Subcutaneous abdominal adipose tissue (tissue), 5 donors: Measurements from ENCODE around the gene TKTL1.

Experiments
- H3K27ac ChIP-seq: one replicate; pipeline ENCODE4 v1.7.0; 2013; ENCODE audit warnings: low read depth, mild to moderate bottlenecking, inconsistent platforms, low read length, moderate library complexity
- H3K27me3 ChIP-seq, 5 donors: one replicate each; pipeline ENCODE4 v1.7.0; 2013; ENCODE audit warnings: low read length in 5 of 5, inconsistent platforms in 1 of 5; ENCODE audit not compliant: control insufficient read depth in 5 of 5, insufficient read depth in 4 of 5
- H3K36me3 ChIP-seq, 5 donors: one replicate each; pipeline ENCODE4 v1.7.0; 2013; ENCODE audit warnings: low read length in 5 of 5; ENCODE audit not compliant: control insufficient read depth in 5 of 5, insufficient read depth in 5 of 5
- H3K4me1 ChIP-seq, 5 donors: one replicate each; pipeline ENCODE4 v1.7.0; 2013; ENCODE audit warnings: low read length in 5 of 5, mild to moderate bottlenecking in 3 of 5, moderate library complexity in 1 of 5; ENCODE audit not compliant: control insufficient read depth in 5 of 5, insufficient read depth in 5 of 5
- H3K4me3 ChIP-seq, 5 donors: one replicate each; pipeline ENCODE4 v1.7.0; 2013; ENCODE audit warnings: low read length in 5 of 5, low read depth in 1 of 5
- H3K9ac ChIP-seq, 5 donors: one replicate each; pipeline ENCODE4 v1.7.0; 2013; ENCODE audit warnings: low read length in 5 of 5, mild to moderate bottlenecking in 4 of 5, moderate library complexity in 3 of 5
- H3K9me3 ChIP-seq, 5 donors: one replicate each; pipeline ENCODE4 v1.7.0; 2013; ENCODE audit warnings: low read length in 5 of 5; ENCODE audit not compliant: control insufficient read depth in 5 of 5
- donor health status: healthy.
- donor health status: healthy.
- donor health status: healthy.
- donor health status: healthy.
- donor health status: healthy.

TKTL1 gene

DNA sequence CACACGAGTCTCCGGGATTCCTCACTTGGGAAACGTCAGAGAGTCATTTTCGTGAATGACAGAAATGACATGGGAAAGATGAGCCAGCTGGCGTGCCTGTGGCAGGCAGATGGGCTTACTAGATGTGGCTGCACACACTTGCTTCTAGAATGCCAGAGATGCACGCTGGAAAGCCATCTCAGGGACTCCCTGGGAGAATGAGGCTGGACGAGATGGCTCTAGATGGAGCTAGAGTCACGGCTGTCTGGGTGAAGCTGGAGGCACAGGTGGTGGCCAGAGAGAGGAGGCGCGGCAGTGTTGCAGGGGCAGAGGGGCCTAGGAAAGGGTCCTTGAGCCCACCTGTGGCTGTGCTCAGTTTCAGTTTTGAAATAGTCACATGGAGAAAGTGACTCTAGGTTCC, 26.0 kb downstream of the TKTL1 start:
- Histone ChIP-seq H3K4me3 (no peak overlapping the region), H3K36me3 (no peaks in the 10 kb centered on the region), H3K27ac (no peak overlapping the region), H3K4me1 (peaks cover 0 to 8% (median 0%) of the 10 kb centered on the region in 5 donors), H3K9ac (no peak overlapping the region), H3K9me3 (peaks cover 0 to 2% (median 0%) of the 10 kb centered on the region in 5 donors), H3K27me3 (peaks cover 8 to 21% (median 15%) of the 10 kb centered on the region in 5 donors)

DNA sequence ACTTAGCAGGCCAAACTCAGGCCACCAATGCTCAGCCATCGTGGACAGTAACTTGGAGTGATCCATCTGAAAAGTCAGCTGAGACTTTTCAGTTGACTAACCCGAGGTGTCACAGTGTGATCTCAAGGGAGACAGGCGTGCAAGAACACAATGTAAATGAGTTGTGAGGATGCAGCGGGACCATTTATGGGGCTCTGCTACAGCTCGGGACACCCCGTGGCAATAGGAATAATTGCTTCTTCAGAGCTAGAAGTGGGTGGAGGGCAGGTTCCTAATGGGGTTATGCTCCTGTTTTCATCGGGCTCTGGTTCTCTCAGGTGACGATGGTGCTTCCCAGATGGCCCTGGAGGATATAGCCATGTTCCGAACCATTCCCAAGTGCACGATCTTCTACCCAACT, 27.3 kb downstream of the TKTL1 start:
- H3K4me3 ChIP-seq, result no peak overlapping the region
- peaks cover 0 to 23% (median 15%) of the 10 kb centered on the region in 5 donors for H3K27me3 ChIP-seq
- H3K27ac ChIP-seq, result no peak overlapping the region
- H3K36me3 ChIP-seq, result no peaks in the 10 kb centered on the region
- peaks cover 0 to 2% (median 0%) of the 10 kb centered on the region in 5 donors for H3K9me3 ChIP-seq
- no peak overlapping the region for H3K9ac ChIP-seq
- peaks cover 1 to 18% (median 11%) of the 10 kb centered on the region in 5 donors for H3K4me1 ChIP-seq

DNA sequence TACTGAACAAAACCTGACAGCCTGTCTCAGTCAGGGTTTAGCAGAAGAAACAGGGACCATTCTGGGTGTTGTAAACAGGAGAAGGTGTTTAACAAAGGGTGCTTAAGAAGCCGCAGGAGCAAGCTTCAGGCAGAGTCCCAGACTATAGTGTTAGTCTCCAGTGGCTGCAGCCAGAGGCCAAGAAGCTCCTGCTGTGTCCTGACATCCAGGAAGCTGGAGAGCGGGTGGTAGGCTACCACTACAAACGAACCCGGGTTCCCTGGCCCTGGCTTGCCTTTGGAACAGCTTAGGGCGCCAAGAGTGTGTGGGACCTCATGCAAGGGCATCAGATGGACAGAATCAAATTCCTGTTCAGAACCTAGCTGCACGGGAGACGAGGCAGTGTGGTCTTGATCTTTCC, 27.9 kb downstream of the TKTL1 start:
- Histone ChIP-seq H3K9ac (no peak overlapping the region), H3K27ac (no peak overlapping the region), H3K4me3 (no peak overlapping the region), H3K27me3 (peaks cover 0 to 23% (median 15%) of the 10 kb centered on the region in 5 donors), H3K4me1 (peaks cover 1 to 18% (median 11%) of the 10 kb centered on the region in 5 donors), H3K9me3 (peaks cover 0 to 2% (median 0%) of the 10 kb centered on the region in 5 donors), H3K36me3 (no peaks in the 10 kb centered on the region)

DNA sequence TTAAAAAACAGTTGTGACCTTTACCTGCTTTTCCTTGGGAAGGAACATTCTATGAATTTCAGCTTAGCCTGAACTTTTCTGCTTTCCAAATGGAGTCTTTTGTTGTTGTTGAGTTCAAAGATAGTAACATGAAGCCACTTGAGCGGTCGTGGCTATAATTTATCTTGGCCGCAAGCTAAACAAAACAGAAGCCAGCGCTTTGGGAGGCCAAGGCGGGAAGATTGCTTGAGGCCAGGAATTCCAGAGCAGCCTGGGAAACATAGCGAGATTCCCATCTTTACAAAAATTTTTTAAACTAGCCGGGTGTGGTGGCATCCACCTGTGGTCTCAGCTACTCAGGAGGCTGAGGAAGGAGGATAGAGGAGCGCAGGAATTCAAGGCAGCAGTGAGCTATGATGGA, 29.9 kb downstream of the TKTL1 start:
- no peak overlapping the region for H3K9ac ChIP-seq
- no peaks in the 10 kb centered on the region for H3K36me3 ChIP-seq
- H3K27ac ChIP-seq, result no peak overlapping the region
- peaks cover 1 to 18% (median 11%) of the 10 kb centered on the region in 5 donors for H3K4me1 ChIP-seq
- H3K9me3 ChIP-seq, result peaks cover 0 to 2% (median 0%) of the 10 kb centered on the region in 5 donors
- H3K4me3 ChIP-seq, result no peak overlapping the region
- peaks cover 0 to 31% (median 14%) of the 10 kb centered on the region in 5 donors for H3K27me3 ChIP-seq

DNA sequence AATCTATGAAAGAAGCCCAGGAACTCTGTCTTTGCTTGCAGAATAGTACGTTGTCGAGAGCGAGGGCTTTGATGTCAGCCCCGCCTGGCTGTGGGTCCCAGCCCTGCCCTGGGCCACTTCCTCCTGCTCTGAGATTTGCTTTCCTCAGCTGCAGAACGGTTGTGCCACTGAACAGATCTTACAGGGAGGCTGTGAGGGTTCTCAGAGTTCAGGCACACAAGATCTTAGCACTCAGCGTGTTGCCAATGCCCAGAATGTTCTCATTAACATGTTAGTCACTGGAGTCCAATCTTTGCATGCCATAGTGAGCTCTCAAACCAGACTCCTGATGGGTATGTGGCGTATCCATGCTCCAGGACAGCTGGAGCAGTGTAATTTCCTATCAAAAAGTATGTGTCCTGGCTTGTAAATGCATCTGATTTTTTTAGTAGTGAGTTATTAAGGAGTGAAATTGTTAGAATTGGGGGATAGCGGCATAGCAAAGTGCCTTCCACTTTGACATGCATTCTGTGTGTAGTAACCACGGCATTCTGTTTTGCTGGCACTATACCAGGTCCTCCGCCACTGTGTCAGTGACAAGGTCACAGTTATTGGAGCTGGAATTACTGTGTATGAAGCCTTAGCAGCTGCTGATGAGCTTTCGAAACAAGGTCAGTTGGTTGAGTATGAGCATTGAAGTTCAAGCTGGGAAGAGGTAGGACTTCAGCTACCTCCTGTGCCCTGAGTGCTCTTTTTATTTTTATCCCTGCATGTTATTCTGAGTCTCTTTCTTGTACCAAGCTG, 31.6 kb downstream of the TKTL1 start:
- H3K36me3 ChIP-seq, result no peaks in the 10 kb centered on the region
- no peak overlapping the region for H3K27ac ChIP-seq
- H3K9ac ChIP-seq, result no peak overlapping the region
- H3K4me3 ChIP-seq, result no peak overlapping the region
- peaks cover 0 to 2% (median 0%) of the 10 kb centered on the region in 5 donors for H3K9me3 ChIP-seq
- peaks cover 0 to 26% (median 13%) of the 10 kb centered on the region in 5 donors for H3K27me3 ChIP-seq
- H3K4me1 ChIP-seq, result peaks cover 1 to 18% (median 11%) of the 10 kb centered on the region in 5 donors

DNA sequence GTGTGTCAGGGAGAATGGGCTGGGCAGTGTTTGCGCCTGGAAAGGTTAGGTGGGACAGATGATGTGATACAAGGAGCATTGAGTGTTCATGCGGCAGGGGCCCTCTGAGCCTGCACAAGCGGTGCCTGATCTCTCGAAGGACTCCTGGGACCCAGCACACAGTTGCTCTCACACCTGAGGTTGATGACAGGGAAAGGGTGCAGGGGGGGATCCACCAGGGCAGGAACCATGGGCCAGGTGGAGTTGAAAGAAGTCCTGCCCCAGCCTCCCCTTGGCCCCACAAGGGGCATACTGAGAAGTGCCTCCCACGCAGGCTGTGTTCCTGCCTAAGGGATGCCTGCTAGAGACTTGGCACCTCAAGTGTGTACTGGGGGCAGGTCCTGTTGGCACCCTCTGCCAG, 33.1 kb downstream of the TKTL1 start:
- H3K36me3 ChIP-seq, result no peaks in the 10 kb centered on the region
- H3K9ac ChIP-seq, result no peak overlapping the region
- H3K27me3 ChIP-seq, result peaks cover 0 to 28% (median 16%) of the 10 kb centered on the region in 5 donors
- H3K27ac ChIP-seq, result no peak overlapping the region
- H3K9me3 ChIP-seq, result peaks cover 0 to 2% (median 0%) of the 10 kb centered on the region in 5 donors
- H3K4me1 ChIP-seq, result peaks cover 1 to 18% (median 14%) of the 10 kb centered on the region in 5 donors
- no peak overlapping the region for H3K4me3 ChIP-seq

DNA sequence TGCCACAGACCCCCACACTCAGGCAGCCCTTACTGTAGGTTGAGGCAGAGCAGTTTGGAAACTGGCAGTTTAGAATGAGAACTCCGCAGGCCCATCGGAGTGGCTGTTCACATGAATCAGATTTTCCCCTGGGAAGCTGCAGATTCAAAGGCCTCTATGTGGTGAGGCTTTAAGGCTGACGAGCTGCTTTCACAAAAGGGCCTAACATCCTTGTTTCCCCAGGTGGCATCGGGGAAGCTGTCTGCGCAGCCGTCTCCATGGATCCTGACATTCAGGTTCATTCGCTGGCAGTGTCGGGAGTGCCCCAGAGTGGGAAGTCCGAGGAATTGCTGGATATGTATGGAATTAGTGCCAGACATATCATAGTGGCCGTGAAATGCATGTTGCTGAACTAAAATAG, 33.7 kb downstream of the TKTL1 start:
- H3K9me3 ChIP-seq, result peaks cover 0 to 2% (median 0%) of the 10 kb centered on the region in 5 donors
- H3K9ac ChIP-seq, result no peak overlapping the region
- no peak overlapping the region for H3K4me3 ChIP-seq
- H3K36me3 ChIP-seq, result no peaks in the 10 kb centered on the region
- peaks cover 1 to 18% (median 15%) of the 10 kb centered on the region in 5 donors for H3K4me1 ChIP-seq
- H3K27me3 ChIP-seq, result peaks cover 0 to 28% (median 15%) of the 10 kb centered on the region in 5 donors
- no peak overlapping the region for H3K27ac ChIP-seq

DNA sequence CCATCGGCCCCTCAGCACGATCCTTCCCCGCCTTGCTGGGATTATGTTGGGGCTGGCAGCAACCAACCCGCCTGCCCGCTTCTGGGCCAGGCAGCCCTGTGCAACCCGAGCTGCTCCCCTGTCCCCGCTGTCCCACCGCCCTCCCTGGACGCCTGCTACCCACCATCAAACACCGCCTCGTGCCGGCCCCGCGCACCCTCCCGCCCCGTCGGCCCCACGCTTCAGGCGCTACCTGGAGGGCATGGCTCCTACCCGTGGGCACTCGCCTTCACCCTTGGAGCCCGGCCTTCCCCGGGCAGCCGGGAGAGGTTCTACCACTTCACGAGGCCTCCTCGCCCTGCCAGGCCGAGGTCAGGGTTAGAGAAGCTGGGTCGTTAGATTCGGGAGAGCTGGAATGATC, 37.0 kb downstream of the TKTL1 start:
- no peaks in the 10 kb centered on the region for H3K9me3 ChIP-seq

DNA sequence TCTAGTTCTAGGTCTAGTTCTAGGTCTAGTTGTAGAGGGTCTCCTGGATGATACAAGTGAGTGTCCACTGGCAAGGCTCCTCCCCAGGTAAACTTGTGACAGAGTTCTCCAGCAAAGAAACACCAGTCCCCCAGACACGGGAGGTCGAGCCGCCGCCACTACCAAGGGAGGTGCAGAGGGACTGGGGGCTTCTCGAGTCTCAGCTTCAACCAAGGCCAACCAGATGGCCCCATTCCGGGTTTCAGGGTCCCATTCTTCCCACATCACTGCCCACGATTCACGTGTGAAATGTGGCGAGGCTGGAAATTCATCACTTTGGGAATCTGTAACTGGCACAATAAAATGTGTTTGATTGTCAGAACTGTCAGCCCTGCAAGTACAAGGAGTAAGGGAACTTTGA, 37.5 kb downstream of the TKTL1 start:
- no peak overlapping the region for H3K9ac ChIP-seq
- no peak overlapping the region for H3K4me3 ChIP-seq
- H3K27ac ChIP-seq, result no peak overlapping the region
- no peaks in the 10 kb centered on the region for H3K9me3 ChIP-seq
- H3K27me3 ChIP-seq, result peaks cover 0 to 31% (median 18%) of the 10 kb centered on the region in 5 donors
- no peaks in the 10 kb centered on the region for H3K36me3 ChIP-seq
- peaks cover 0 to 4% (median 0%) of the 10 kb centered on the region in 5 donors for H3K4me1 ChIP-seq

More for the DNA sequence above, 37.0 kb downstream of the TKTL1 start:
- H3K4me3 ChIP-seq, result no peak overlapping the region
- peaks cover 0 to 31% (median 18%) of the 10 kb centered on the region in 5 donors for H3K27me3 ChIP-seq
- peaks cover 0 to 7% (median 4%) of the 10 kb centered on the region in 5 donors for H3K4me1 ChIP-seq
- no peak overlapping the region for H3K9ac ChIP-seq
- no peaks in the 10 kb centered on the region for H3K36me3 ChIP-seq
- no peak overlapping the region for H3K27ac ChIP-seq

DNA sequence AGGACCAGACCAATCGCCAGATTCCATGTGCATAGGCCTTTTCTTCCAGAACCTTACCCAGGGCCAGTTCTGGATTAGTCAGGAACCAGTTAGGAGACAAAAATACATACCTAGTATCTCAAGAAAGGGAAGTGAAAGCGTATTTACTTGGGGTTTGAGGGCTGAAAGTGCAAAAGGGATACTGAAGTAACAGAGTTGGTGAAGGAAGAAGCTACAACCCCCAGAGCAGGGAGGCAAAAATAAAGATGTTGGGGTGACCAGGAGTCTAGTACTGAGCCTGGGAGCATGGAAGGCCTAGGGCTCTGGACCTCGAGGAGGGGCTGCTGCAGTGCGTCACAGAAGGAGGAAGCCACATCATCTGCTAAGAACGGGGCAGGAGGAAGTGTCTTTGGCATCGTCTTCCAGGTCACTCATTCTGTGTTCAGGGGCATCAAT, 38.3 kb downstream of the TKTL1 start:
- no peak overlapping the region for H3K27ac ChIP-seq
- H3K27me3 ChIP-seq, result peaks cover 0 to 31% (median 18%) of the 10 kb centered on the region in 5 donors
- no peak overlapping the region for H3K9ac ChIP-seq
- peaks cover 0 to 4% (median 0%) of the 10 kb centered on the region in 5 donors for H3K4me1 ChIP-seq
- H3K9me3 ChIP-seq, result no peaks in the 10 kb centered on the region
- no peak overlapping the region for H3K4me3 ChIP-seq
- no peaks in the 10 kb centered on the region for H3K36me3 ChIP-seq
